ENCODE measurements around the gene VRK3. TPM values are rescaled to one million over a fixed set of nuclear protein-coding genes. Genes with fewer than 3 reads are reported as not detected.

Gene VRK3
- total RNA-seq, 2 donors from 2014 or later = 50.0 to 77.7 TPM

GRCh38 chr19:50008532-50008931, 16.6 kb downstream of the VRK3 start:
- intact Hi-C loops (cut with DNase I) = no loop called here
- no peak for DNase-seq

GRCh38 chr19:50007947-50008346, 17.2 kb downstream of the VRK3 start:
- no peak overlapping the region for H3K9ac ChIP-seq (ENCODE audit: low read depth in 2 of 2, low read length in 2 of 2)

More at GRCh38 chr19:50008532-50008931, 16.6 kb downstream of the VRK3 start:
- TF ChIP-seq CTCF (IDR thresholded peaks at IDR 0.05) = no peak
- Histone ChIP-seq H3K4me1 (no peaks in the 10 kb centered on the region), H3K9me3 (no peaks in the 10 kb centered on the region), H3K4me3 (no peak overlapping the region), H3K36me3 (no peaks in the 10 kb centered on the region), H3K27me3 (no peaks in the 10 kb centered on the region), H3K9ac (ENCODE audit: low read depth in 2 of 2, low read length in 2 of 2) (no peak overlapping the region), H3K27ac (no peak overlapping the region)

GRCh38 chr19:50007170-50007569, 18.0 kb downstream of the VRK3 start:
- H3K9me3 ChIP-seq = no peaks in the 10 kb centered on the region
- H3K9ac ChIP-seq (ENCODE audit: low read depth in 2 of 2, low read length in 2 of 2) = no peak overlapping the region
- no peak overlapping the region for H3K4me3 ChIP-seq
- intact Hi-C loops (cut with DNase I) = no loop called here
- no peaks in the 10 kb centered on the region for H3K36me3 ChIP-seq
- H3K27ac ChIP-seq = no peak overlapping the region
- no peak for DNase-seq
- no peaks in the 10 kb centered on the region for H3K27me3 ChIP-seq
- no peak for TF ChIP-seq CTCF (IDR thresholded peaks at IDR 0.05)
- no peaks in the 10 kb centered on the region for H3K4me1 ChIP-seq

More at GRCh38 chr19:50007947-50008346, 17.2 kb downstream of the VRK3 start:
- no peaks in the 10 kb centered on the region for H3K9me3 ChIP-seq
- H3K4me1 ChIP-seq = no peaks in the 10 kb centered on the region
- no peaks in the 10 kb centered on the region for H3K27me3 ChIP-seq
- TF ChIP-seq CTCF (IDR thresholded peaks at IDR 0.05) = no peak
- DNase-seq = no peak
- no peak overlapping the region for H3K27ac ChIP-seq
- H3K36me3 ChIP-seq = no peaks in the 10 kb centered on the region
- intact Hi-C loops (cut with DNase I) = no loop called here
- no peak overlapping the region for H3K4me3 ChIP-seq

- intact Hi-C loops (cut with DNase I) = no loop called here
- Histone ChIP-seq H3K27ac (no peak overlapping the region), H3K9ac (ENCODE audit: low read depth in 2 of 2, low read length in 2 of 2) (no peak overlapping the region), H3K4me1 (no peaks in the 10 kb centered on the region), H3K36me3 (peaks cover 7% of the 10 kb centered on the region), H3K27me3 (no peaks in the 10 kb centered on the region), H3K9me3 (no peaks in the 10 kb centered on the region), H3K4me3 (no peak overlapping the region)
- no peak for TF ChIP-seq CTCF (IDR thresholded peaks at IDR 0.05)
- no peak for DNase-seq
Measured at GRCh38 chr19:50005428-50005827, 19.7 kb downstream of the VRK3 start.

GRCh38 chr19:50003810-50004419, 21.3 kb downstream of the VRK3 start:
- Histone ChIP-seq H3K9me3 (no peaks in the 10 kb centered on the region), H3K9ac (ENCODE audit: low read depth in 2 of 2, low read length in 2 of 2) (no peak overlapping the region), H3K4me3 (no peak overlapping the region), H3K36me3 (peaks cover 7% of the 10 kb centered on the region), H3K27me3 (no peaks in the 10 kb centered on the region), H3K27ac (no peak overlapping the region), H3K4me1 (no peaks in the 10 kb centered on the region)
- intact Hi-C loops (cut with DNase I) = no loop called here
- no peak for TF ChIP-seq CTCF (IDR thresholded peaks at IDR 0.05)
- DNase-seq = no peak
